ENCODE results near the gene EPB41L2. TPM values are rescaled to one million over a fixed set of nuclear protein-coding genes. Genes with fewer than 3 reads are reported as not detected.

Gene EPB41L2
- total RNA-seq (68.3 and 113 TPM in 2 replicates), polyA plus RNA-seq (146 and 264 TPM in 2 replicates), polyA minus RNA-seq (ENCODE audit: low replicate concordance) (250 and 335 TPM in 2 replicates)
- polyA plus RNA-seq (2012): 119 and 231 TPM in 2 replicates

DNA sequence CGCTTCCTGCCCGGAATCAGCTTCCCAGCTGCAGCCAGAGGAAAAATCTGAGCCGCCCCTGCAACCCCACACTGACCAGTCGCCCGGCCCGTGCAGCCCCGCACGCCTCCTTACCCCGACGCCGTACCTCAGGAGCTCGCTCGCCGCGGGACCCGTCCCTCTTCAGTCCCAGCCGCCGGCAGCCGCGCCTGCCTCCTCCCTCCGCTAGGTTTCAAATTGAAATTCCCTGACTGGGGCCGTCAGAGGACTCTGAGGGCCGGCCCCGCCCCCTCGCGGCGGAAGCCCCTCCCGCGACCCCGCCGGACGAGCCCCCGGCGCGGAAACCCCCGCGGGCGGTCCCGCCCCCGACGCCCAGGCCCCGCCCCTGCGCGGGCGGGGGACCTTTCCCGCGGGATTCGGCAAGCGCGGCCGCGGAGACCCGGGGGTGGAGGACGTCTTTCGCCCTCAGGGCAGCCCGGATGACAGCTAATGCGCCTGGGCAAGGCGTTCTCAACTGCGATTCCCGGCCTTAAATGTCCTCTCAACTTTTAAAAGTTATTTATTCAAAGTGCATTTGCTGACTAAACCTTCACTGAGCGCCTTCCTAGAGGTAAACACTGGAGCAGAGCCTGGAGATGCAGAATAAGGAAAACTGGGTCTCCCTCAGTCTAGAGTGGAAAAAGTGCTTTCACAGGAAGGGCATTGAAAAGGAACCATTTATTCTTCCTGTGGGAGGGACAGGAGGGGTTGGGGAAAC, at the start of gene EPB41L2:
TSS of gene EPB41L2 (minus strand) at position 218 of the 736 bp plus-strand sequence. CDS start 106,760 bp downstream, outside the sequence.
- Histone ChIP-seq H3K27ac (ENCODE audit: insufficient read depth, low read length) (peak within 1 kb of the TSS; percentile 71), H3K27me3 (ENCODE audit: control insufficient read depth, insufficient read depth, low read length) (no peaks in the 10 kb centered on the region), H3K4me1 (ENCODE audit: control insufficient read depth, extremely low read depth, insufficient read depth, low read length) (peaks cover 9% of the 10 kb centered on the region), H3K79me2 (ENCODE audit: control insufficient read depth, insufficient read depth, low read length) (peaks cover 43% of the 10 kb centered on the region), H4K20me1 (ENCODE audit: control insufficient read depth, extremely low read depth, insufficient read depth, low read length) (no peaks in the 10 kb centered on the region), H3K36me3 (ENCODE audit: control insufficient read depth, insufficient read depth, low read length) (no peaks in the 10 kb centered on the region), H2AFZ (ENCODE audit: low read length) (peak within 1 kb of the TSS; percentile 59), H3K9me3 (ENCODE audit: control insufficient read depth, insufficient read depth, low read depth, low read length) (no peaks in the 10 kb centered on the region), H3K9ac (ENCODE audit: insufficient read depth, low read length) (peak within 1 kb of the TSS; percentile 77), H3K4me2 (ENCODE audit: extremely low read depth, insufficient read depth, low read length) (peak within 1 kb of the TSS; percentile 59), H3K4me3 (replicated peaks in 1 of 4; ENCODE audit: control extremely low read depth in 1 of 4, insufficient read depth in 1 of 4, low read depth in 3 of 4, low read length in 4 of 4) (peak within 1 kb of the TSS; percentile 80 to 90 (median 84))
- no peak for TF ChIP-seq EZH2 (IDR thresholded peaks at IDR 0.05; ENCODE audit: low read length, missing control alignments)
- peak in 1 of 2 donors; percentile 11 for TF ChIP-seq CTCF (conservative IDR thresholded peaks at IDR 0.05 in 1 of 2, IDR thresholded peaks at IDR 0.05 in 1 of 2; ENCODE audit: low read depth in 1 of 2, low read length in 2 of 2)
- peak; percentile 86 to 88 for DNase-seq (ENCODE audit: low read depth in 2 of 2)

DNA sequence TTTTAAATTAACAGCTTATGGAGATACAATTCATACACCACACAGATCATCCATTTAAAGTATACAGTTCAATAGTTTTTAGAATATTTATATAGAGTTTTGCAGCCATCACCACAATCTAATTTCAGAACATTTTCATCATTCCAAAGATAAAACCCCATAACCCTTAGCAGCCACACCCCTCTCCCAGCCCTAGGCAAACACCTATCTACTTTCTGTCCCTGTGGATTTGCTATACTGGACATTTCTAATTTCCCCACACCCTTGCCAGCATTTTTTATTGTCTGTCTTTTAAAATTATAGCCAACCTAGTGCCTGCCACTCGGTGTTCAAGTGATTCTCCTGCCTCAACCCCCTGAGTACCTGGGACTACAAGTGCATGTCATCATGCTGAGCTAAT, 49.2 kb upstream of the EPB41L2 start:
- no peak overlapping the region for H3K9ac ChIP-seq (ENCODE audit: insufficient read depth, low read length)
- no peaks in the 10 kb centered on the region for H3K9me3 ChIP-seq (ENCODE audit: control insufficient read depth, insufficient read depth, low read depth, low read length)
- H2AFZ ChIP-seq (ENCODE audit: low read length): no peak overlapping the region
- TF ChIP-seq CTCF (conservative IDR thresholded peaks at IDR 0.05 in 1 of 2, IDR thresholded peaks at IDR 0.05 in 1 of 2; ENCODE audit: low read depth in 1 of 2, low read length in 2 of 2): no peak
- TF ChIP-seq EZH2 (IDR thresholded peaks at IDR 0.05; ENCODE audit: low read length, missing control alignments): no peak
- H3K4me2 ChIP-seq (ENCODE audit: extremely low read depth, insufficient read depth, low read length): no peak overlapping the region
- no peaks in the 10 kb centered on the region for H3K27me3 ChIP-seq (ENCODE audit: control insufficient read depth, insufficient read depth, low read length)
- no peak overlapping the region for H3K27ac ChIP-seq (ENCODE audit: insufficient read depth, low read length)
- H3K79me2 ChIP-seq (ENCODE audit: control insufficient read depth, insufficient read depth, low read length): no peaks in the 10 kb centered on the region
- no peak for DNase-seq (ENCODE audit: low read depth in 2 of 2)
- no peak overlapping the region for H3K4me3 ChIP-seq (replicated peaks in 1 of 4; ENCODE audit: control extremely low read depth in 1 of 4, insufficient read depth in 1 of 4, low read depth in 3 of 4, low read length in 4 of 4)
- H3K4me1 ChIP-seq (ENCODE audit: control insufficient read depth, extremely low read depth, insufficient read depth, low read length): peaks cover 2% of the 10 kb centered on the region
- H3K36me3 ChIP-seq (ENCODE audit: control insufficient read depth, insufficient read depth, low read length): no peaks in the 10 kb centered on the region
- H4K20me1 ChIP-seq (ENCODE audit: control insufficient read depth, extremely low read depth, insufficient read depth, low read length): no peaks in the 10 kb centered on the region

DNA sequence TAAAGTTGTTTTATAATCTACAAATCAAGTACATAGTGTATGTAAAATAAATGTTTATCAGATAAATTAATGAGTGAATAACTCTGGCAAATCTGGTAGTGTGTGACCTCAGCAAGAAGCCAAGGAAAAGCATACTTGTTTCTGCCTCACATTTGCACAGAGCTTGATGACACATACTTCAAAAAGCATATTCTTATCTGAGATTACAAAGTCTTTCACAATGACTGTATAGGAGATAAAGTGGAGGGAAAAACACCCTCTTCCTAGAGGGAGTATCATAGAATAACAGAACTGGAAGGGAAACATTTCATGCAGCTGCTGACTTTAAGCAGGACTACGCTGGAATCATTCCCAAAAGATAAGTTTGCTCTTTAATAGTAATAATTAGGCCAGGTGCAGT, 44.1 kb upstream of the EPB41L2 start:
- no peak overlapping the region for H2AFZ ChIP-seq (ENCODE audit: low read length)

More for the DNA sequence above, 44.1 kb upstream of the EPB41L2 start:
- Histone ChIP-seq H3K27me3 (ENCODE audit: control insufficient read depth, insufficient read depth, low read length) (no peaks in the 10 kb centered on the region), H3K4me2 (ENCODE audit: extremely low read depth, insufficient read depth, low read length) (no peak overlapping the region), H4K20me1 (ENCODE audit: control insufficient read depth, extremely low read depth, insufficient read depth, low read length) (no peaks in the 10 kb centered on the region), H3K27ac (ENCODE audit: insufficient read depth, low read length) (no peak overlapping the region), H3K9me3 (ENCODE audit: control insufficient read depth, insufficient read depth, low read depth, low read length) (no peaks in the 10 kb centered on the region), H3K4me3 (replicated peaks in 1 of 4; ENCODE audit: control extremely low read depth in 1 of 4, insufficient read depth in 1 of 4, low read depth in 3 of 4, low read length in 4 of 4) (no peak overlapping the region), H3K79me2 (ENCODE audit: control insufficient read depth, insufficient read depth, low read length) (no peaks in the 10 kb centered on the region), H3K36me3 (ENCODE audit: control insufficient read depth, insufficient read depth, low read length) (no peaks in the 10 kb centered on the region), H3K9ac (ENCODE audit: insufficient read depth, low read length) (no peak overlapping the region), H3K4me1 (ENCODE audit: control insufficient read depth, extremely low read depth, insufficient read depth, low read length) (no peaks in the 10 kb centered on the region)
- TF ChIP-seq EZH2 (IDR thresholded peaks at IDR 0.05; ENCODE audit: low read length, missing control alignments) (no peak), CTCF (conservative IDR thresholded peaks at IDR 0.05 in 1 of 2, IDR thresholded peaks at IDR 0.05 in 1 of 2; ENCODE audit: low read depth in 1 of 2, low read length in 2 of 2) (no peak)
- peak; percentile 84 to 96 for DNase-seq (ENCODE audit: low read depth in 2 of 2)
